HG02981 (cell line): ENCODE data around the gene C3orf70.

ENCODE experiments used
- ATAC-seq: cut with Tn5 transposase; IDR thresholded peaks from one replicate; pipeline ENCODE4 v1.9.1; 2021; ENCODE audit warnings: mild to moderate bottlenecking, moderate library complexity; ENCODE audit not compliant: unreplicated experiment

Gene C3orf70

DNA sequence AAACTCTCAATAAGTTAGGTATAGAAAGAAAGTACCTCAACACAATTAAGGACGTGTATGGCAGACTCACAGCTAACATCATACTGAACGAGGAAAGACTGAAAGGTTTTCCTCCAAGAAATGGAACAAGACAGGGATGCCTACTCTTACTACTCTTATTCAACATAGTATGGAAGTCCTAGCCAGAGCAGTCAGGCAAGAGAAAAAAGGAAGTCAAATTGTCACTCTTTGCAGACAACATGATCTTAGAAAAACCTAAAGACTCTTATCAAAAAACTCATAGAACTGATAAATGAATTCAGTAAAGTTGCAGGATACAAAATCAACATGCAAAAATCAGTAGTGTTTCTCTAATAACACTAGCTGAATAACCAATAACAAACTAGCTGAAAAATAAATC is 96.0 kb downstream of the C3orf70 start:
- no peak for ATAC-seq

DNA sequence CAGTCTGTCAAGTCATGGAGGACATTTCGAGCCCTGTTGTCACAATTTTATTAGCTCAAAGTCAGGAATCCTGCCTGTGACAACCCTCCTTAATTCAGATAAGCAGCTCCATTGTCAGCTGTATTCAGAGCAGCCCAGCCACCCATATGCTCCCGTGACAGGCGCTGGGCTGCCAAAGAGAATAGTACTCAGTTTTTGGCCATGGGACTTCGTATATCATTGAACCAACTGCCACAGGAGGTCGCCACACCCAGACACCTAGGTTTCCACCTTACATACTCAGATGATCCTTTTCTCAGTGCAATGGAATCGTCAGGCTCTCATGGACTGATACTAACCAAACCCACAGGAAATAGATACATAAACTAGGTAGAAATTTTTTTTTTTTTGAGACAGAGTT is 100.2 kb downstream of the C3orf70 start:
- ATAC-seq = no peak

DNA sequence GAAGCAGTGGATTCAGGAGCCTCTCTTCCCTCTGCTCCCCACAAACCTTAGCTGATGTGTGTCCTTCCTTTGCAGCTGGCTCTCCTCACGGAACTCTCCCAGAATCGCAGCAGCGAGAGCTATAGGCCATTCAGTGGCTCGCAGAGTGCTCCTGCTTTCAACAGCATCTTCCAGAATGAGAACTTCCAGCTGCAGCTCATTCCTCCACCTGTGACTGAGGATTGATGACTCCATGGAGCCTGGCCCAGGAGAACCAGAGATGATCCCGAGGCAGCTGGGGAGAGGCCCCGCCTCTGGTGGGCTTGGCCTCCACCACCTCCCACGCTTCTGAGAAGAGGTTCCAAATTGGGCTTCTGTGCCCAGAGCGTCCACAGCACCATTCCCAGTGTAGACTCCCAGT is 101.1 kb downstream of the C3orf70 start:
- ATAC-seq = no peak

DNA sequence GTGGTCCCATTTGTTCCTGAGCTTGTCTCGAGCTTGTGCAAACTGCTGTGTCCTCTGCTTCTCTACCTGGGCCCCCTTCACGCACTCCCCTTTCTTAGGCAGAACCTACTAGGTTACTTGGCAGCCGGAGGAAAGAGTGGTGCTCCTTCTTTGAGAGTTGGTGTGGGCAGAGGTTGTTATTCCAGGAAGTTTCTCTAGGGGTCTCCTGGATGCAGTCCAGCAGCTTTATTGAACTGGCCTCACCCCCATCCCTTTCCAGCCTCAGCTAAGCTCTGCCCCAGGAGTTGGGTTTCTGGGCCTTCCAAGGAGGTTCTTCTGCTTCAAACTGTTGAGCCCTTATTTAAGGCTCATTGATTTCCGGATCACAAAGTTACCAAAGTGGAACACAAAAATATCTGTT is 103.2 kb downstream of the C3orf70 start:
- ATAC-seq = no peak

DNA sequence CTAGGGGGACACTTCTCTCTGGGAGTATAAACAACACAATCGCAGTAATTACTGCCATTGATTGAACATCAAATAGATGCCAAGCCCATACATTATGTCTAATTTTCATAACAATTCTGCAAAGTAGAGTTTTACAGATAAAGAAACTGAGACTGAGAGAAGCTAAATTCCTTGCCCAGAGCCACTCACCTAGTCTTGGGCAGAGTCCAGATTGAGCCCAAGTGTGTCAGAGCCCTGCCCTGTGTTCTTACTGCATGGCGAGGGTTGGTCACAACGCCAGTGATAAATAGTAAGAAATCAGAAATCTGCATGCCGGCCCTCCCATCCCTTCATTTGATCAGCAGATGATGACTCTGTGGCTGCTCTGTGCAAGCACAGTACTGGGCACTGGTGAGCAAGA is 106.3 kb downstream of the C3orf70 start:
- no peak for ATAC-seq

DNA sequence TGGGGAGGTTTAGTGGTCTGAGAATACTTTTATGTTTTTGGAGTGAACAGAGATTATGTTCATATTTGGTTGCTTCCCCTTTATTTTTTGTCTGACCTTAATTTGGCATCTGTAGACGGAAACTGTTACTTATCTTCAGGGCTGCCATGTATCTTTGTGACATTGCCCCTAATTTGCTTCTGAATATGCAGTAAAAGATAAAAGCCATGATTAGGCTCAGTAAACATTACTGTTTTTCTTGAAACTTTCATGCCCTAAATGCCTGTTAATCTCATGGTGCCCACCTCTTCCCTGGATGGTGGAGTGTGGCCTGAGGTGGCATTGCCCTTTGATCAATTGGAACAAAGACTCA is 106.7 kb downstream of the C3orf70 start:
- no peak for ATAC-seq

DNA sequence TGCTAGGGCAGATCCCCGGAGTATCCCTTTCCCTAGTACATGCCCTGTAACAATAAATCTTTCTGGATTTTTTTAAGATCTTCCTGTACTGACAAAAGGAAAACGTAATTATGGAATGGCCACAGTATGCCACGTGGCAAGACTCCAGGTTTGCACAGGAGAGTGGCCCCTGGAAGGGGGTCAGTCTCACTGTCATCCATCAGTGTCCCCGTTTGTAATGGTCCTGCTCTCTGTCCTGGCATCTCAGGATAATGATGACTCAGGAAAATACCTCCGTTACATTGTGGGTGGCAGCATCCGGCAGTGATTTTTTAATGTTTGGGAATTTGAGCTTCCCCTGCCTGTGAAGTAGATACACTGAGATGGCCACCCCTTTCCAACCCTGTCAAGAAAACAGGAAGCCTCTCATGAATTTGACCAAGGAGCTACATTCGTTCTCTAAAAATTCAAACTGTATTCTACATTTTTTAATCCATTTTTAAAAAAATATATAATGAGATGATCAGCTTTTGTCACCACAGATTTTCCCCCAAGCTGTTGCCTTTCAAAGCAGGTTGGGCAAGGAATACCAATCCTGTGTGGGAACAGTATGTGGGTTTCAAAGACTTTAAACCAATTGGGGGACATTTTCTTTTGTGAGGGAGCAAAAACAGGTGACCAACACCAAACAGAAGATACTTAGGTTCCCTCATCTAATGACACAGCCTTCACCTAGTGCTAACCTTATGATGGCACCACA is 110.4 kb downstream of the C3orf70 start:
- ATAC-seq = no peak

DNA sequence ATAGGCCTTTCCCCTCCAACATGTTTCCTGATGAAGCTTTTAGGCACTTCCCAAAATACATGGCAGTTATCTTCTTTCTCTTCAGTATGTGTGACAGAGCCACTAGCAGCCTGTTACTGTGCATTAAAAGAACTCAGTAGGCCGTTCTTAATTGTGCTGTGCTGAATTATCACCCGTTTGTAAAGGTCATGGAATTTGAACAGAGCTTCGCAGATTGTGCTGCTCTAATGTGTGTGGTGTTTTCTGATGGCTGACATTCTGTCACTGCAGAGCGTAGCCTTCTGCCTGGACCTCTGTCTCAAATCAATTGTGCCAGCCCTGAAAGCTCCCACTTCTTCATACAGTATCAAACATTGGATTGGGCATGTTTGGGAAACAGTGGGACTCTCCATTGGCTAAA is 111.3 kb downstream of the C3orf70 start:
- ATAC-seq = no peak

DNA sequence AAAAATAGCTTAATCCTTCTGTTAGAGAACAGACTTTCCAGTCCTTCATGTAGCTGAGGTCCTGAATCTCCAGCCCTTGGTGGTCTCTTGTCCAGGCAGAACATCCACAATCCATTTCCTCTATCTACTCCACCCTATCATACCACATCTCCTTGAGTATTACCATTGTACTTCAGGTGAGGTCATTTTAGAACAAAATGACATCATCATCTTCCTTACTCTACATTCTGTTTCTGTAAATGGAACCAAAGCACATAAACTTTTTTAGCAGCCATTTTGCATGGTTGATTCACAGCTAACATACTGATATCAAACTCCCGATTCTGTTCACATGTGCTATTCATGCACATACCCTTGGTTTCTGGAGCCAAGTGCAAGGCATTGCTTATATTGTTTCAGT is 112.4 kb downstream of the C3orf70 start:
- ATAC-seq = no peak

DNA sequence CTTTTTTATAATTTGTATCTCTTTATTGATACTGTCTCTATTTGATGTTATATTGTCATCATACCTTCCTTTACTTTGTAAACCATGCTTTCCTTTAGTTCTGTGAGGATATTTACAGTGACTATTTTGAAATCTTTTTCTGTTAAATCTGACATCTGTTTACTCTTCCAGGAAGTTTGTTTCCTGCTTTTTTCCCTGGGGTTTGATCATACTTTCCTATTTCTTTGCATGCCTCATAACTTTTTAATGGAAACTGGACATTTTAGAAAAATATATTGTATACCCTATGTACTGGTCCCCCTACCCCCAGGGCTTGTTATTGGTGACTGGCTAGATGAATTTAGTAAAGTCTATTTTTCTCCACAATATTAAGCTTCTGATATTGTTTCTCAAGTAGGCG is 115.1 kb downstream of the C3orf70 start:
- no peak for ATAC-seq

DNA sequence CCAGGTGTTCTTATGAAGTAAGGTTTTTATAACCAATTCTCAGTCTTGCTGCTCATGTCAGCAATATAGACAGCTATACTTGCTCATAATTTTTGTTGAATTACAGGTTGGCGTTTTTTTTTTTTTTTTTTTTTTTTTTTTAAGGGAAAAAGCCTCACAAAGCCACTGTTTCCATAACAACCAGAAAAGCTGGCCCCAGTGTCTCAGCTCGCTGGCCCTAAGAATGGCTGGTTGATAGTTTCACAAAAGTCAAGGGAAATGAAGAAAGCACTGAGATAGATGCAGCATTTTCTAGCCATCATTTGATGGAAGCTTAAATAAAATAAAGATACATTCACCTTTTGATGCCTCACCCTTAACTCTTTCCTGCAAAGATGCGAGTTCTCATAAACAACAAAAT is 121.9 kb downstream of the C3orf70 start:
- no peak for ATAC-seq

DNA sequence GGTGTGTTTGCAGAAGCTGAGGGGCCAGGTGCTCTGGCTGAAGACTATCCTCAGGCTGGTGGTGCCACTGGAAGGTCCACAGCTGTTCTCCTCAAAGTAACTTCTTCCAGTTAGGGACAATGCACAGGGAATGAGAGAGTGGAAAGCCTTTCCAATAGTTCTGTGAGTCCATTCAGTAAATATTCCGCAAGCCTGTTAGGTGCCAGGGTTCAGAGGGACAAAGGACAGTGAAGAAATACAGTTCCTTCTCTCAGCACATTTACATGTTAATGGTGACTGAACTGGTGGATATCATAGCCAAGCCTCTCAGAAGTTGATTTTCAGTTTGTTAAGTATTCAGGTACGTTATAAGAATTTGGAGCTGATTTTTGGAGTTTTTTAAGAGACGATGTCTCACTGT is 122.5 kb downstream of the C3orf70 start:
- ATAC-seq = no peak

DNA sequence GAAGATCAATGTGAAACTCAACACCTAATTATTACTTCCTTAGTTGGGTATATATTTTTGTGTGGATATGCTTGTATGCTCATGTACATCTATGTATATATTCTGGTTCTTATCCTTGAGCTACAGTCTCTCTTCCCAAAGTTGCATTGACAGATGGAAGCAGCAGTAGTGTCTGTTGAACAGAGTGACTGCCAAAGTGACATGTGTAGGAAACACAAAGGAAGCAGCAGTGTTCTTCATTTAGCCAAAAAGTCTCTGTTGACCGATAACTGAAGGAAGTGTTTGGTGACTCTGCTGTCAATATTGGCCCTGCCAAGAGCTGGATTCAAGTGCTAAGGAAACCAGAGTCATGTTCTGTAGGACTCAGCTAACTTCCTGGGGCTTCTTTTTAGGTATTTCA is 123.8 kb downstream of the C3orf70 start:
- no peak for ATAC-seq

DNA sequence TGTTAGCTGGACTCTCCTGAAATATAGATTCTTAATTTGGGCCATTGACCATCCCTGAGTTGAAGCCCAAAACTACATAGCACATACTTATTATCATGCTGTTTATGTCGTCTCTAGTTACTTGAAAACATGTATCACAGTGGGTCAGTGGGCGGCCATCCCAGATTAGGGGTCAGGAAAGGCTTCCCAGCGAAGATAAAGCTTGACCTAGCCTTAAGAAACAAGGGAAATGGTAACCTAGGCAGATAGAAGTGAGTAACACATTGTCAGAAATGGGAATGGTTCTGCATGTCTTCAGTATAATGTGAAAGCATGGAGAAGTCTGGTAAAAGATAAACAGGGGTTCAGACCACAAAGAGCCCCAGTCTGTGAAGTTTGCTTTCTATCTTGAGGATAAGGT is 124.7 kb downstream of the C3orf70 start:
- ATAC-seq = no peak
